ENCODE data around the gene ZNF729.
"Not testable (repeated sequence)": the region's sequence is repeated elsewhere in the genome, so short reads cannot be mapped to it uniquely, and the experiment has no call there.

ZNF729 gene

GRCh38 chr19:22286151-22286810 lies at the start of gene ZNF729:
Gene ZNF729, plus strand, starts transcription at chr19:22286441. Its CDS starts 85 bp downstream, at chr19:22286526.
- H3K4me3 ChIP-seq (ENCODE audit: low read depth, low read length), result no peak within 1 kb of the TSS
- no peak for TF ChIP-seq CTCF (conservative IDR thresholded peaks at IDR 0.05; ENCODE audit: low read depth, low read length)
- no peak for DNase-seq (ENCODE audit: low read depth)

DNA sequence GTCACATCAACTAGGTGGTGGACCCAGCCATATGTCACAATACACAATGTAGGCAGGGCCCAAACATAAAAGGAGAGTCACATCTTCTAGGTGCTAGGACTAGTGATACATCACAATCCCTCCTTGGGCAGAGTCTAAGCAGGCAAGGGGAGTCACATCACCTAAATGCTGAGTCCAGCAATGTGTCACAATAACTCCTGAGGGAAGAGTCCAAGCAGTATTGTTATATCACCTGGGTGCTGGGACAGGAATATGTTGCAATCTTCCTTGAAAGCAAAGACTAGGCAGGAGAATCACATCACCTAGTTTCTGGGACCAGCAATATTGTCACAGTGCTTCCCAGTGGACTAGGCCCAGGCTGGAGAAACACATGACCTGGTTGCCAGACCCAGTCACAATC lies 29.4 kb upstream of the ZNF729 start:
- DNase-seq (ENCODE audit: low read depth), result no peak
- no peak for TF ChIP-seq CTCF (conservative IDR thresholded peaks at IDR 0.05; ENCODE audit: low read depth, low read length)
- no peak overlapping the region for H3K4me3 ChIP-seq (ENCODE audit: low read depth, low read length)

DNA sequence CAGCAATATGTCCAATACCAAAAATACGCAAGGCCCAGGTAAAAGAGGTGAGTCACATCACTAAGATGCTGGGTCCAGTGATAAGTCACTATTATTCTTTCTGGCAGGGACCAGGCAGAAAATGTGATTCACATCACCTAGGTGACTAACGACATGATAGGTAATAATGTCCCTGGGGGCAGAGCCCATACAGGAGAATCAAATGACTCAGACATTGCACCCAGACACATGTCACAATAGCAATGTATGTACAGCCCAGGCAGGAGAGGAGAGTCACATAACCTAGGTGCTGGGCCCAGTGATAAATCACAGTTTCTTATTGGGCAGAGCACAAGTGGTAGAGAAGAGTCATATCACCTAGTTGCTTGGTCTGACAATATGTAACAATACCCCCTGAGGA lies 28.9 kb upstream of the ZNF729 start:
- H3K4me3 ChIP-seq (ENCODE audit: low read depth, low read length), result no peak overlapping the region
- no peak for TF ChIP-seq CTCF (conservative IDR thresholded peaks at IDR 0.05; ENCODE audit: low read depth, low read length)
- DNase-seq (ENCODE audit: low read depth), result no peak

DNA sequence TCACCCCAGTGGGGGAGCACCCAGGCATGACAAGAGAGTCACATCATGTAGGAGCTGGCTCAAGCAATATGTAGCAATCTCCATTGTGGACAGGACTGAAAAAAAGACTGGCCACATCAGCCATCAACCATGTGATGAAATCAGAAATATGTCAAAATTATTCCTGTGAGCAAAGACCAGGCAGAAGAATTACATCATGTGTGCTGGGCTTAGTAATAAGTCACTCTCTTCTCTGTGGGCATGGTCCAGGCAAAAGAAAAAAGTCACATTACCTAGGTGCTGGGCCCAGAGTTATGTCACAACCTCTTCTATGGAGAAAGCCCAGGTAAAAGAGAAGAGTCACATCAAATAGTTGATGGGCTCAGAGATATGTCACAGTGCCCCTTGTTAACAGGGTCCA lies 28.3 kb upstream of the ZNF729 start:
- H3K4me3 ChIP-seq (ENCODE audit: low read depth, low read length), result no peak overlapping the region
- TF ChIP-seq CTCF (conservative IDR thresholded peaks at IDR 0.05; ENCODE audit: low read depth, low read length), result no peak
- DNase-seq (ENCODE audit: low read depth), result no peak

DNA sequence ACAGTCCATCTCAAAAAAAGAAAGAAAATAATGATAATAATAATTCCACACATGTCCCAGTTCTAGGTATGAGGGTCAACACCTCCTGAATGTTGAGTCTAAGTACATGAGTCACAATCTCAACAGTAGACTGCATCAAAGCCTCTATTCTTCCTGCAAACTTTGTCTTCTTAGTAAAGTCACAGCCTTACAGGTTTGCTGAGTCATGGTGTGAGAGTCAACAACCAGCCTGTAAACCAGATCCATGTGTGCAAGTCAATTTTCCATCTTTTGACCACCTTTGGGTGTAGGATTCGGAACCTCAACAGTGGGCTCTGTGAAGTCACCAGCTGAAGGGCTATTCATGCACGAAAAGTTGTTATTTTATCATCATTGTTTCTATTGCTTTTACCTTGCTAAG lies 25.7 kb upstream of the ZNF729 start:
- no peak for DNase-seq (ENCODE audit: low read depth)
- no peak for TF ChIP-seq CTCF (conservative IDR thresholded peaks at IDR 0.05; ENCODE audit: low read depth, low read length)
- no peak overlapping the region for H3K4me3 ChIP-seq (ENCODE audit: low read depth, low read length)

DNA sequence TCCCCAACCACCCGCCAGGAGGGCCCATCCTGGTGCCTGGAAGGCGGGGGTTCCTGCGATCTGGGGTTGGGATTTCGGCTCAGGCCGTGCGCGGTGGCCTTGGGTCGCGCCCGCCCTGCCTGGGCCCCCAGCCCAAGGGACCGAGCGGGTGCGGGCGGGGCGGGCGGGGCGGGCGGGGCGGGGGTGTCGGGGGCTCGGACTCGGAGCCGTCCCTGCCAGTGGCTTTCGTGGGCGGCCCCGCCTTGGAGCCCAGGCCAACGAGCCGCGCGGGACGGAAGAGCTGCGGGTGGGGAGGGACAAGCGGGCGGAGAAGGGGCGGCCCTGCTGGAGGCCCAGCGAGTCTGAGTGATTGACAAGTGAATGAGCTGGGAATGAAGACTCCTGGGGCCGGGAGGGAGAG lies 24.6 kb upstream of the ZNF729 start:
- no peak for DNase-seq (ENCODE audit: low read depth)
- H3K4me3 ChIP-seq (ENCODE audit: low read depth, low read length), result no peak overlapping the region
- no peak for TF ChIP-seq CTCF (conservative IDR thresholded peaks at IDR 0.05; ENCODE audit: low read depth, low read length)

- H3K4me3 ChIP-seq (ENCODE audit: low read depth, low read length), result no peak overlapping the region
- no peak for DNase-seq (ENCODE audit: low read depth)
- no peak for TF ChIP-seq CTCF (conservative IDR thresholded peaks at IDR 0.05; ENCODE audit: low read depth, low read length)
Observed at GRCh38 chr19:22263121-22263520, 23.1 kb upstream of the ZNF729 start.

- H3K4me3 ChIP-seq (ENCODE audit: low read depth, low read length); DNase-seq (ENCODE audit: low read depth): not testable (repeated sequence)
Observed at GRCh38 chr19:22321554-22321953, 35.3 kb downstream of the ZNF729 start.
